OCI-LY1 (cell line): ENCODE measurements around the gene EN2.
"Not testable (repeated sequence)": the region's sequence is repeated elsewhere in the genome, so short reads cannot be mapped to it uniquely, and the experiment has no call there.

ENCODE experiments used
- H2AFZ ChIP-seq: fragments of 200-600 bp; sonication (generic), shearing (Covaris generic); 2 replicates; pipeline ENCODE4 v1.6.0; 2014; ENCODE audit warnings: antibody characterized with exemption, mild to moderate bottlenecking, low read length
- H3F3A ChIP-seq: fragments of 200-600 bp; sonication (generic), shearing (Covaris generic); 2 replicates; pipeline ENCODE4 v1.6.0; 2014; ENCODE audit warnings: mild to moderate bottlenecking, antibody characterized with exemption, low read length, moderate library complexity; ENCODE audit not compliant: insufficient read depth
- H3K27ac ChIP-seq: fragments of 200-600 bp; sonication (generic); 2 replicates; pipeline ENCODE4 v1.5.1; 2014; ENCODE audit warnings: low read length, mixed run types, mild to moderate bottlenecking, low read depth; ENCODE audit not compliant: poor library complexity, severe bottlenecking
- H3K27me3 ChIP-seq: fragments of 200-600 bp; sonication (generic); 2 replicates; pipeline ENCODE4 v1.6.0; 2014; ENCODE audit warnings: antibody characterized with exemption, mild to moderate bottlenecking, low read length, moderate library complexity; ENCODE audit not compliant: insufficient read depth
- H3K36me3 ChIP-seq: fragments of 200-600 bp; sonication (generic); 2 replicates; pipeline ENCODE4 v1.6.1; 2014; ENCODE audit warnings: mild to moderate bottlenecking, antibody characterized with exemption, low read length, moderate library complexity, mixed read lengths; ENCODE audit not compliant: insufficient read depth
- H3K4me1 ChIP-seq: fragments of 200-600 bp; sonication (generic); 2 replicates; pipeline ENCODE4 v1.5.1; 2014; ENCODE audit warnings: mild to moderate bottlenecking, low read length, moderate library complexity; ENCODE audit not compliant: insufficient read depth, severe bottlenecking
- H3K4me2 ChIP-seq: fragments of 200-600 bp; sonication (generic), shearing (Covaris generic); 2 replicates; pipeline ENCODE4 v1.6.1; 2014; ENCODE audit warnings: low read length
- H3K4me3 ChIP-seq: fragments of 200-600 bp; sonication (generic); 2 replicates; pipeline ENCODE4 v1.5.1; 2014; ENCODE audit warnings: low read length, low read depth, mild to moderate bottlenecking, mixed read lengths; ENCODE audit not compliant: poor library complexity, severe bottlenecking
- H3K79me2 ChIP-seq: fragments of 200-600 bp; shearing (Covaris generic); 2 replicates; pipeline ENCODE4 v1.6.1; 2016; ENCODE audit warnings: mixed run types, low read length, mixed read lengths; ENCODE audit not compliant: insufficient read depth
- H3K9ac ChIP-seq: fragments of 200-600 bp; sonication (generic), shearing (Covaris generic); 2 replicates; pipeline ENCODE4 v1.6.1; 2014; ENCODE audit warnings: mild to moderate bottlenecking, low read length, mixed read lengths
- H3K9me2 ChIP-seq: fragments of 200-600 bp; sonication (generic), shearing (Covaris generic); 2 replicates; pipeline ENCODE4 v1.6.1; 2014; ENCODE audit warnings: low read depth, mild to moderate bottlenecking, low read length, mixed read lengths
- H3K9me3 ChIP-seq: fragments of 200-600 bp; shearing (Covaris generic); 2 replicates; pipeline ENCODE4 v1.6.1; 2014; ENCODE audit warnings: low read length, mixed read lengths
- H4K20me1 ChIP-seq: fragments of 200-600 bp; sonication (generic), shearing (Covaris generic); 2 replicates; pipeline ENCODE4 v1.6.0; 2016; ENCODE audit warnings: mild to moderate bottlenecking, low read length; ENCODE audit not compliant: insufficient read depth
- CTCF ChIP-seq: fragments of 200-600 bp; sonication (generic), shearing (Covaris generic); IDR thresholded peaks from 2 replicates; pipeline ENCODE4 v1.5.1; 2017; ENCODE audit warnings: mild to moderate bottlenecking, antibody characterized with exemption, low read length, moderate library complexity, mixed read lengths
- EZH2 ChIP-seq: fragments of 200-600 bp; sonication (generic), shearing (Covaris generic); IDR thresholded peaks from 2 replicates; pipeline ENCODE4 v1.8.0; 2017; ENCODE audit warnings: borderline replicate concordance, mixed run types, mild to moderate bottlenecking, antibody characterized with exemption, low read length, moderate library complexity, mixed read lengths

EN2 gene

GRCh38 chr7:155444746-155445145 is 13.2 kb upstream of the EN2 start:
- Histone ChIP-seq H2AFZ (no peak overlapping the region), H3K79me2 (no peaks in the 10 kb centered on the region), H3K9me3 (no peaks in the 10 kb centered on the region), H3K9ac (no peak overlapping the region), H3K4me1 (no peaks in the 10 kb centered on the region), H4K20me1 (no peaks in the 10 kb centered on the region), H3K4me3 (no peak overlapping the region), H3K9me2 (no peaks in the 10 kb centered on the region), H3K27ac (no peak overlapping the region), H3F3A (no peaks in the 10 kb centered on the region), H3K36me3 (no peaks in the 10 kb centered on the region), H3K4me2 (no peak overlapping the region), H3K27me3 (peaks cover 4% of the 10 kb centered on the region; the same call in 1 of the 2 replicates)
- TF ChIP-seq EZH2 (no peak), CTCF (no peak)

GRCh38 chr7:155445606-155446005 is 12.3 kb upstream of the EN2 start:
- H3K27me3 ChIP-seq, H3K9me2 ChIP-seq, H3K27ac ChIP-seq, H3K79me2 ChIP-seq, H3K9me3 ChIP-seq, H3K9ac ChIP-seq, H4K20me1 ChIP-seq, H2AFZ ChIP-seq, H3K4me1 ChIP-seq, H3K4me2 ChIP-seq, H3F3A ChIP-seq, H3K4me3 ChIP-seq, H3K36me3 ChIP-seq: not testable (repeated sequence)

- Histone ChIP-seq H3K36me3 (no peaks in the 10 kb centered on the region), H3K4me3 (no peak overlapping the region), H3K9me3 (no peaks in the 10 kb centered on the region), H4K20me1 (no peaks in the 10 kb centered on the region), H3K9ac (no peak overlapping the region), H3K4me2 (no peak overlapping the region), H3K4me1 (no peaks in the 10 kb centered on the region), H3K9me2 (no peaks in the 10 kb centered on the region), H3K27me3 (no peaks in the 10 kb centered on the region), H3K79me2 (no peaks in the 10 kb centered on the region), H3F3A (no peaks in the 10 kb centered on the region), H3K27ac (no peak overlapping the region), H2AFZ (no peak overlapping the region)
- no peak for TF ChIP-seq EZH2
- TF ChIP-seq CTCF = no peak
These were observed 10.3 kb upstream of the EN2 start for GRCh38 chr7:155447603-155448002.

GRCh38 chr7:155448632-155449007 is 9.3 kb upstream of the EN2 start:
- Histone ChIP-seq H4K20me1 (no peaks in the 10 kb centered on the region), H3K79me2 (no peaks in the 10 kb centered on the region), H3F3A (no peaks in the 10 kb centered on the region), H3K27ac (no peak overlapping the region), H3K9me3 (no peaks in the 10 kb centered on the region), H3K9me2 (no peaks in the 10 kb centered on the region), H3K4me1 (no peaks in the 10 kb centered on the region), H3K4me2 (no peak overlapping the region), H3K36me3 (no peaks in the 10 kb centered on the region), H2AFZ (no peak overlapping the region), H3K9ac (no peak overlapping the region), H3K4me3 (no peak overlapping the region), H3K27me3 (0 out of 2 replicates have a peak, but pooled peaks cover 4% of the 10 kb centered on the region)
- TF ChIP-seq EZH2 = no peak
